ENCODE measurements around the gene FBXO28.

DNA sequence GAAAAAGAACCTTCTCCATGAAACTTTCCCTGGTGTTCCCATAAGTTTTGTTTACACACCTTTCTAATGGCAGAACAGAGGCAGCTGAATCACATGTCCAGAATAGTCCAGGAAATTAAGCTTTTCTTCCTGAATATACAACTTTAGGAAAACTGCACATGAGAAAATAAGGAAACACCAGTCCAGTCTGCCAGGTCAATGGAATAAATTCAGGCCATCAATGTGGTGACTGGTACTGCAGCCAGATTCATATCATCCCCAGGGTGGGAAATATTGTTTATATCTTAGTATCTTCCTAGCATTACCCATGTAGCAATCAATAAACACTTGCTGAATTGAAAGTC is 6.7 kb upstream of the FBXO28 start:
- no peak for TF ChIP-seq POLR2A (IDR thresholded peaks at IDR 0.05)
- TF ChIP-seq, protein P1, sequence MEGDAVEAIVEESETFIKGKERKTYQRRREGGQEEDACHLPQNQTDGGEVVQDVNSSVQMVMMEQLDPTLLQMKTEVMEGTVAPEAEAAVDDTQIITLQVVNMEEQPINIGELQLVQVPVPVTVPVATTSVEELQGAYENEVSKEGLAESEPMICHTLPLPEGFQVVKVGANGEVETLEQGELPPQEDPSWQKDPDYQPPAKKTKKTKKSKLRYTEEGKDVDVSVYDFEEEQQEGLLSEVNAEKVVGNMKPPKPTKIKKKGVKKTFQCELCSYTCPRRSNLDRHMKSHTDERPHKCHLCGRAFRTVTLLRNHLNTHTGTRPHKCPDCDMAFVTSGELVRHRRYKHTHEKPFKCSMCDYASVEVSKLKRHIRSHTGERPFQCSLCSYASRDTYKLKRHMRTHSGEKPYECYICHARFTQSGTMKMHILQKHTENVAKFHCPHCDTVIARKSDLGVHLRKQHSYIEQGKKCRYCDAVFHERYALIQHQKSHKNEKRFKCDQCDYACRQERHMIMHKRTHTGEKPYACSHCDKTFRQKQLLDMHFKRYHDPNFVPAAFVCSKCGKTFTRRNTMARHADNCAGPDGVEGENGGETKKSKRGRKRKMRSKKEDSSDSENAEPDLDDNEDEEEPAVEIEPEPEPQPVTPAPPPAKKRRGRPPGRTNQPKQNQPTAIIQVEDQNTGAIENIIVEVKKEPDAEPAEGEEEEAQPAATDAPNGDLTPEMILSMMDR (IDR thresholded peaks at IDR 0.05), result no peak
